Activated naive CD4-positive, alpha-beta T cell treated with anti-CD3 and anti-CD28 coated beads, Interleukin-2, amount 50 U/mL, for 16 hours (primary cell): Measurements from ENCODE around the gene CXCL16.
"Not testable (repeated sequence)": the region's sequence is repeated elsewhere in the genome, so short reads cannot be mapped to it uniquely, and the experiment has no call there.

Experiments
- DNase-seq: peaks from one replicate; pipeline ENCODE4 v3.0.0-alpha.2; 2020

CXCL16 gene

DNA sequence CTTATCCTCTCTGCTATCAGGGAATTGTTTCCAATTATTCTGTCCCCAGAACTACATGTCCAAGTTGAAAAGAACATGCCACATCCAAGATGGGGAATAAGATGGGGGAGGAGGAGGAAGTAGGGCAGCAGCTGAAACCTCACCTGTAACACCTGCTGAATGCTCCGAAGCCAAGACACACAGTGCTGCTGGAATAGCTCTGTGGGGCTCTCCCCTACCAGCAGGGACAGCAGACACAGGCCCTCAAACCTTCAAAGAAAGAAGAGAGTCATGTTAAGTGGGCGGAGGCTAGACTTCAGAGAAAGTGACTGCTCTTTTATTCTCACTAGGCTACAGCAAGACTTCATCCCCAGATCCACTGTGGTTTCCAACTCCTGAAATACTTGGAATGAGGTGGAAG lies 49.0 kb downstream of the CXCL16 start:
- no peak for DNase-seq

DNA sequence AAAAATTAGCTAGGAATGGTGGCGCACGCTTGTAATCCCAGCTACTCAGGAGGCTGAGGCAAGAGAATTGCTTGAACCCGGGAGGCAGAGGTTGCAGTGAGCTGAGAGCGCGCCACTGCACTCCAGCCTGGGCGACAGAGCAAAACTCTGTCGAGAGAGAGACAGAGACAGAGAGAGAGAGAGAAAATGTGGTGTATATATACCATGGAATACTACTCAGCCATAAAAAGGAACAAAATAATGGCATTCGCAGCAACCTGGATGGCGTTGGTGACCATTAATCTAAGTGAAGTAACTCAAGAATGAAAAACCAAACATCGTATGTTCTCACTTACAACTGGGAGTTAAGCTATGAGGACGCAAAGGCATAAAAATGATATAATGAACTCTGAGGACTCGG lies 49.9 kb downstream of the CXCL16 start:
- DNase-seq, result not testable (repeated sequence)

DNA sequence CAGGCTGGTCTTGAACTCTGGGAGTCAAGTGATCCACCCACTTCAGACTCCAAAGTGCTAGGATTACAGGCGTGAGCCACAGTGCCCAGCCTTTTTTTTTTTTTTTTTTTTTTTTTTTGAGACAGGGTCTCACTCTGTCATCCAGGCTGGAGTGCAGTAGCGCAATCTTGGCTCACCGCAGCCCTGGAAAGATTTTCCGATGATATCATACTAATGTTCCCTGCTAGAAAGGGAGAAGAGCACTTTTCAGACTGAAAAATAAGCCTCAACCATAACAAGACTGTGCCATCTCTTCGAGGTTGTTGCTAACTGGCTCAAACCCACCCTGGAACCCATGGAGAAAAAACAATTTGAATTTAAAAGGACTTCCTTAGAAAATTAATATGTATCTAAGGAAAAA lies 56.0 kb downstream of the CXCL16 start:
- not testable (repeated sequence) for DNase-seq
